Natural killer cell (primary cell): ENCODE results near the gene FATE1. TPM values are rescaled to one million over a fixed set of nuclear protein-coding genes. Genes with fewer than 3 reads are reported as not detected.

Source experiments
- ATAC-seq, 3 donors: fragments of 150-1000 bp in 2 of 3; fragments of 200-7000 bp in 1 of 3; cut with Tn5 transposase; 1 replicate in 1 of 3; 2 replicates in 2 of 3; pipeline ENCODE4 v1.10.0; 2021; ENCODE audit warnings: mild to moderate bottlenecking in 2 of 3, moderate library complexity in 2 of 3
- DNase-seq, 2 donors: peaks; one replicate each; pipeline versions ENCODE4 v3.0.0 to v3.0.0-alpha.2; 2013 to 2021; ENCODE audit warnings: mixed read lengths in 1 of 2
- H3K27ac ChIP-seq: one replicate; pipeline ENCODE4 v1.5.1; 2013; ENCODE audit warnings: mild to moderate bottlenecking, low read length
- H3K27me3 ChIP-seq: one replicate; pipeline ENCODE4 v1.6.1; 2013; ENCODE audit warnings: low read length; ENCODE audit not compliant: control insufficient read depth, insufficient read depth
- H3K36me3 ChIP-seq: one replicate; pipeline ENCODE4 v1.6.1; 2013; ENCODE audit warnings: low read length; ENCODE audit not compliant: control insufficient read depth, insufficient read depth
- H3K4me1 ChIP-seq: one replicate; pipeline ENCODE4 v1.6.1; 2013; ENCODE audit warnings: low read length; ENCODE audit not compliant: control insufficient read depth, insufficient read depth
- H3K4me3 ChIP-seq: one replicate; pipeline ENCODE4 v1.5.1; 2013; ENCODE audit warnings: low read length
- H3K9me3 ChIP-seq: one replicate; pipeline ENCODE4 v1.6.1; 2013; ENCODE audit warnings: low read length; ENCODE audit not compliant: control insufficient read depth, insufficient read depth
- H3K27ac Mint-ChIP-seq, 2 donors: one replicate each; pipeline ENCODE4 v1.8.0; 2022; ENCODE audit warnings: mild to moderate bottlenecking in 2 of 2, mixed read lengths in 2 of 2, moderate library complexity in 1 of 2
- H3K27me3 Mint-ChIP-seq, 2 donors: one replicate each; pipeline ENCODE4 v1.8.0; 2022; ENCODE audit warnings: low read depth in 2 of 2, mixed read lengths in 2 of 2
- H3K36me3 Mint-ChIP-seq: one replicate; pipeline ENCODE4 v1.8.0; 2022; ENCODE audit warnings: mixed read lengths
- H3K4me1 Mint-ChIP-seq, 2 donors: one replicate each; pipeline ENCODE4 v1.8.0; 2022; ENCODE audit warnings: mixed read lengths in 2 of 2
- H3K4me3 Mint-ChIP-seq: one replicate; pipeline ENCODE4 v1.8.0; 2022; ENCODE audit warnings: mild to moderate bottlenecking, moderate library complexity, mixed read lengths
- H3K9me3 Mint-ChIP-seq, 2 donors: one replicate each; pipeline ENCODE4 v1.8.0; 2022; ENCODE audit warnings: mixed read lengths in 2 of 2
- WGBS: methylation state at CpG from one replicate; pipeline ENCODE4 v1.1.7; 2013; ENCODE audit warnings: missing lambda C conversion rate; ENCODE audit not compliant: insufficient coverage; 5-methylcytosine and 5-hydroxymethylcytosine counted together
- intact Hi-C: fragments of 100-400 bp; cut with micrococcal nuclease; formaldehyde crosslinking; loops from one replicate; pipeline ENCODE4 v1.14.2; 2022
- total RNA-seq, 4 donors: library from RNA; stranded (reverse); fragments of 120-200 nt in 1 of 4; gene quantifications; one replicate each; pipeline versions ENCODE4 v1.2.3 to v1.2.4, GENCODE V29; 2013 to 2022
- TF ChIP-seq, protein P1 (sequence below): fragments of 200-600 bp; IDR thresholded peaks from one replicate; pipeline ENCODE4 v1.8.0; 2022; ENCODE audit warnings: antibody characterized with exemption

Gene FATE1
- total RNA-seq, 3 donors from 2014 or later (not counting 1 experiment from before 2014, with no cell fraction given) = not detected

DNA sequence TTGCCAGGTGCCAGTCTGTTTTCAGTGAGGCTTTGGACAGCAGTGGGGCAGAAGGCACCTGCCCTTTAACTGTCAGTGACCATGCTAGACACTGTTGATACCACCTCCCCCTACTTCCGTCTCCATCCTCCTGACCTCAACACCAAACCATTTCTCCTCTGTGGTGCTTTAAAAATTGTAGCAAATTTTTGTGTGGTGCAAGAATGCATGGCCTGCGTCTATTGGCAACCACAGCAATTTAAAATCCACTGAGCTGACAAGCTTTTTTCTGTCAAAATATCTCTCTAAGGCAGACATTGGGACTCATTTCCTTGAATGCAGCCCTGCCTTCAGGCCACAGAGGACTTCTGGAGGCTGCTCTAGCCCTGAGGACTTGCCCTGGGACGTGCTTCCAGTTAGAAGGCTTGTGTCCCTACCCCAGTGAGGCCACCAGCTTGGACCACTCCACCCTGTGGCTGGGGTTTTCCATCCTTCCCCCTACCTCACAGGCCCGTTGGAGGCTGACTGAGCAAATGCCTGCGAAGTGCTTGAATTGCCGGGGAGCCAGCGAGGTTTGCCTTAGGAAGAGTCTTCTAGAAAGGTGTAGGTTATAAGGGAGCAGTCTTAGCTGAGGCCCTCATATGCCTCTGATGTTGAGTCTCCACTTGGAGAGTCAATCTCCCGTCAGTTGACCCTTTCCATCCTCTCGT is 13.7 kb upstream of the FATE1 start:
- Histone ChIP-seq H3K27me3 (no peaks in the 10 kb centered on the region), H3K9me3 (no peaks in the 10 kb centered on the region), H3K4me1 (no peaks in the 10 kb centered on the region), H3K4me3 (no peak overlapping the region), H3K27ac (no peak overlapping the region), H3K36me3 (no peaks in the 10 kb centered on the region)
- H3K27ac Mint-ChIP-seq = no peak overlapping the region
- DNase-seq (no peak), ATAC-seq (no peak)
- no peaks in the 10 kb centered on the region for H3K9me3 Mint-ChIP-seq
- no peak overlapping the region for H3K4me3 Mint-ChIP-seq
- no peaks in the 10 kb centered on the region for H3K27me3 Mint-ChIP-seq
- 76% methylated on average over 8 of the region's 9 CpGs for WGBS
- intact Hi-C loops = no loop called here
- TF ChIP-seq, protein P1, sequence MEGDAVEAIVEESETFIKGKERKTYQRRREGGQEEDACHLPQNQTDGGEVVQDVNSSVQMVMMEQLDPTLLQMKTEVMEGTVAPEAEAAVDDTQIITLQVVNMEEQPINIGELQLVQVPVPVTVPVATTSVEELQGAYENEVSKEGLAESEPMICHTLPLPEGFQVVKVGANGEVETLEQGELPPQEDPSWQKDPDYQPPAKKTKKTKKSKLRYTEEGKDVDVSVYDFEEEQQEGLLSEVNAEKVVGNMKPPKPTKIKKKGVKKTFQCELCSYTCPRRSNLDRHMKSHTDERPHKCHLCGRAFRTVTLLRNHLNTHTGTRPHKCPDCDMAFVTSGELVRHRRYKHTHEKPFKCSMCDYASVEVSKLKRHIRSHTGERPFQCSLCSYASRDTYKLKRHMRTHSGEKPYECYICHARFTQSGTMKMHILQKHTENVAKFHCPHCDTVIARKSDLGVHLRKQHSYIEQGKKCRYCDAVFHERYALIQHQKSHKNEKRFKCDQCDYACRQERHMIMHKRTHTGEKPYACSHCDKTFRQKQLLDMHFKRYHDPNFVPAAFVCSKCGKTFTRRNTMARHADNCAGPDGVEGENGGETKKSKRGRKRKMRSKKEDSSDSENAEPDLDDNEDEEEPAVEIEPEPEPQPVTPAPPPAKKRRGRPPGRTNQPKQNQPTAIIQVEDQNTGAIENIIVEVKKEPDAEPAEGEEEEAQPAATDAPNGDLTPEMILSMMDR = no peak
- H3K36me3 Mint-ChIP-seq = no peaks in the 10 kb centered on the region
- no peaks in the 10 kb centered on the region for H3K4me1 Mint-ChIP-seq

DNA sequence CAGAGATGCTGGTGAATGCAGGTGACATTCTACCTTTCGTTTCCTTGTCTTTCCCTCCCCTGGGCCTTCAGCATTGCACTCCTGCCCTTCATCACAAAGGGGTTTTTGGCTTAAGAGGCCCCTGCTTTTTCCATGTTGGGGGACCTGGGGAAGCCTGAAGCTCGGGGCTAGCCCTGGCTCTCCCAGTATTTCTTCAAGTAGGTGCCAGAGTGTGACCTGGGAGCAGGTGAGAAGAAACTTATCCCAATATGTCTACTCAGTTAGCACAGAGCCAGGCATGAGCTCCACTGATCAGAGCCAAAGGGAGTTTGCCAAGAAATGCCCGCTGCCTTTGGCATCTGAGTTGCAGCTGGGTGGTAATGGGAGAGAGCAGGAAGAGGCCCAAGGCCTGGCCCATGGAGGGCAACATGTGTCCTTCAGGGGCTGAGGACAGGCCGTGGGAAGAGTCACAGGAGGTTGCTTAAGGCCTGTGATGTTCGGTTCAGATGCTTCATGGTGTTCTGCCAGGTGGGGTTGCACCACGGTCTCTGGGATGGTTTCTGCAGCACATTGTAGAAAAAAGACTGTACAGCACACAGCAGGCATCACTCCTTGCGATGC is 13.0 kb upstream of the FATE1 start:
- peaks cover 0 to 6% of the 10 kb centered on the region in 2 donors for H3K27me3 Mint-ChIP-seq
- ATAC-seq = no peak
- no peak overlapping the region for H3K4me3 Mint-ChIP-seq
- H3K36me3 ChIP-seq = no peaks in the 10 kb centered on the region
- no peak for DNase-seq
- WGBS = 78% methylated on average over 6 of the region's 7 CpGs
- H3K27me3 ChIP-seq = no peaks in the 10 kb centered on the region
- H3K27ac Mint-ChIP-seq = no peak overlapping the region
- H3K4me1 ChIP-seq = no peaks in the 10 kb centered on the region
- no peaks in the 10 kb centered on the region for H3K9me3 Mint-ChIP-seq
- H3K36me3 Mint-ChIP-seq = no peaks in the 10 kb centered on the region
- TF ChIP-seq, protein P1 = no peak
- intact Hi-C loops = no loop called here
- H3K27ac ChIP-seq = no peak overlapping the region
- no peak overlapping the region for H3K4me3 ChIP-seq
- H3K9me3 ChIP-seq = no peaks in the 10 kb centered on the region
- H3K4me1 Mint-ChIP-seq = no peaks in the 10 kb centered on the region

DNA sequence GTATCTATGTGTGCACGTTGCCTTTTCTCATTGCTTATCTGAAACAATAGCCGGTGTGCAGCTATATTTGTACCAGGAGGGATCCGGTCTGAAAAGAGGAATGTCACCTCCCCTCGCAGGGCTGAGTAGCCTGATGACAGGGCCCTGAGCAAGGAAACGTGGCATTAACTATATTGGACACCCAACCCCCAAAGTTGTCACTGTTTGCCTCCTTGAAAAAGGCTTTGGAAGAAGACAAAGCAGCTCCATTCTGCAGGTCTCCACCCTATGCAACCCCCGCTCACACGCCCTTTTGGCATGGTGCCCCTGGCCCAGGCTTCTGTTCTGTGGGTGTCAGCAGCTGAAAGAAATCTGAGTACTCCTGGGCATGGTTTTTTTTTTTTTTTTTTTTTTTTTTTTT is 12.3 kb upstream of the FATE1 start:
- DNase-seq (no peak), ATAC-seq (no peak)
- intact Hi-C loops = no loop called here
- H3K36me3 ChIP-seq = no peaks in the 10 kb centered on the region
- Mint-ChIP-seq H3K27me3 (peaks cover 0 to 7% of the 10 kb centered on the region in 2 donors), H3K27ac (no peak overlapping the region), H3K36me3 (no peaks in the 10 kb centered on the region), H3K4me3 (no peak overlapping the region), H3K4me1 (no peaks in the 10 kb centered on the region), H3K9me3 (no peaks in the 10 kb centered on the region)
- no peak overlapping the region for H3K4me3 ChIP-seq
- H3K4me1 ChIP-seq = no peaks in the 10 kb centered on the region
- H3K9me3 ChIP-seq = no peaks in the 10 kb centered on the region
- WGBS = 71% methylated on average over 4 of the region's 7 CpGs
- H3K27me3 ChIP-seq = no peaks in the 10 kb centered on the region
- TF ChIP-seq, protein P1 = no peak
- H3K27ac ChIP-seq = no peak overlapping the region
